B cell (primary cell): Measurements from ENCODE around the gene PDE4B. TPM values are rescaled to one million over a fixed set of nuclear protein-coding genes. Genes with fewer than 3 reads are reported as not detected.
A peak's percentile ranks its signal among the peaks of the same experiment; 100 is the strongest.

ENCODE experiments used
- ATAC-seq: fragments of 200-7000 bp; cut with Tn5 transposase; one replicate; pipeline ENCODE4 v1.10.0; 2021; ENCODE audit warnings: low read depth, mild to moderate bottlenecking, moderate number of reproducible peaks, moderate library complexity
- CTCF ChIA-PET: fragments of 350-600 bp; sonication (Branson Sonifier 250); formaldehyde crosslinking; loops from one replicate; lab custom pipeline; 2021; ENCODE audit warnings: antibody characterized with exemption, inconsistent platforms; lab: Charles Lee
- POLR2A ChIA-PET: fragments of 350-600 bp; sonication (Branson Sonifier 250); formaldehyde crosslinking; loops from one replicate; lab custom pipeline; 2021; ENCODE audit warnings: antibody characterized with exemption; lab: Charles Lee
- DNase-seq: peaks from one replicate; pipeline ENCODE4 v3.0.0; 2013
- H2AFZ ChIP-seq: 2 replicates; pipeline ENCODE4 v1.6.1; 2012; ENCODE audit warnings: mild to moderate bottlenecking, low read depth, low read length; ENCODE audit not compliant: insufficient read depth, poor library complexity, severe bottlenecking
- H3K27ac ChIP-seq, 2 donors: 1 replicate in 1 of 2; 2 replicates in 1 of 2; pipeline ENCODE4 v1.5.1; 2012 to 2013; ENCODE audit warnings: low read length in 2 of 2, mild to moderate bottlenecking in 2 of 2, moderate library complexity in 1 of 2
- H3K27me3 ChIP-seq, 4 experiments: fragments of 200-600 bp in 1 of 4; sonication (generic) in 1 of 4; replicated peaks in 1 of 4; 1 replicate in 2 of 4; 2 replicates in 2 of 4; pipeline versions ENCODE4 v1.6.1 to v1.7.0; 2013 to 2016; ENCODE audit warnings: low read length in 3 of 4, mild to moderate bottlenecking in 2 of 4, mixed read lengths in 1 of 4, moderate library complexity in 1 of 4; ENCODE audit not compliant: insufficient read depth in 4 of 4, control insufficient read depth in 3 of 4; ENCODE audit errors: control extremely low read depth in 1 of 4
- H3K36me3 ChIP-seq, 2 experiments: replicated peaks in 1 of 2; 1 replicate in 1 of 2; 2 replicates in 1 of 2; pipeline versions ENCODE4 v1.6.1 to v1.7.1; 2013; ENCODE audit warnings: low read length in 1 of 2; ENCODE audit not compliant: insufficient read depth in 2 of 2, control insufficient read depth in 1 of 2; ENCODE audit errors: control extremely low read depth in 1 of 2, extremely low read depth in 1 of 2
- H3K4me1 ChIP-seq, 2 donors: fragments of 200-600 bp in 1 of 2; sonication (generic) in 1 of 2; 1 replicate in 1 of 2; 2 replicates in 1 of 2; pipeline versions ENCODE4 v1.5.1 to v1.6.1; 2013 to 2017; ENCODE audit warnings: low read length in 2 of 2; ENCODE audit not compliant: control insufficient read depth in 2 of 2, insufficient read depth in 2 of 2
- H3K4me2 ChIP-seq: replicated peaks from 2 replicates; pipeline ENCODE3; 2012; ENCODE audit warnings: mild to moderate bottlenecking, low read depth, low read length; ENCODE audit not compliant: poor library complexity, severe bottlenecking
- H3K4me3 ChIP-seq, 5 experiments: fragments of 200-600 bp in 1 of 5; sonication (generic) in 1 of 5; 1 replicate in 3 of 5; 2 replicates in 2 of 5; pipeline versions ENCODE4 v1.5.1 to v1.7.0; 2011 to 2016; ENCODE audit warnings: low read length in 4 of 5, mild to moderate bottlenecking in 4 of 5, low read depth in 2 of 5, control low read depth in 1 of 5, moderate library complexity in 1 of 5; ENCODE audit not compliant: insufficient read depth in 1 of 5; ENCODE audit errors: control extremely low read depth in 1 of 5, extremely low read depth in 1 of 5
- H3K79me2 ChIP-seq: fragments of 200-600 bp; sonication (generic); one replicate; pipeline ENCODE4 v1.6.0; 2016; ENCODE audit warnings: low read length; ENCODE audit not compliant: control insufficient read depth, insufficient read depth
- H3K9ac ChIP-seq: fragments of 200-600 bp; sonication (generic); 2 replicates; pipeline ENCODE4 v1.6.1; 2017; ENCODE audit warnings: mild to moderate bottlenecking, low read length, moderate library complexity
- H3K9me3 ChIP-seq, 3 donors: one replicate each; pipeline versions ENCODE4 v1.6.1 to v1.7.1; 2013; ENCODE audit warnings: low read length in 2 of 3; ENCODE audit not compliant: control insufficient read depth in 2 of 3, insufficient read depth in 1 of 3; ENCODE audit errors: control extremely low read depth in 1 of 3
- H4K20me1 ChIP-seq: 2 replicates; pipeline ENCODE4 v1.6.0; 2012; ENCODE audit warnings: mild to moderate bottlenecking, low read length; ENCODE audit not compliant: insufficient read depth, control insufficient read depth, poor library complexity, severe bottlenecking
- H3K27ac Mint-ChIP-seq: one replicate; pipeline ENCODE4 v1.8.0; 2021; ENCODE audit warnings: mixed read lengths
- H3K27me3 Mint-ChIP-seq: one replicate; pipeline ENCODE4 v1.8.0; 2021; ENCODE audit warnings: mixed read lengths
- H3K4me1 Mint-ChIP-seq: one replicate; pipeline ENCODE4 v1.8.0; 2021; ENCODE audit warnings: mixed read lengths
- H3K4me3 Mint-ChIP-seq: one replicate; pipeline ENCODE4 v1.8.0; 2021; ENCODE audit warnings: mixed read lengths
- H3K9me3 Mint-ChIP-seq: one replicate; pipeline ENCODE4 v1.8.0; 2022; ENCODE audit warnings: mixed read lengths; ENCODE audit not compliant: insufficient read depth
- CTCF ChIP-seq: fragments of 200-600 bp; IDR thresholded peaks from one replicate; pipeline ENCODE4 v1.8.0; 2022; ENCODE audit warnings: antibody characterized with exemption, mild to moderate bottlenecking
- EZH2 ChIP-seq: IDR thresholded peaks from 2 replicates; pipeline ENCODE4 v1.6.1; 2012; ENCODE audit warnings: borderline replicate concordance, low read depth, mild to moderate bottlenecking, moderate library complexity, low read length; ENCODE audit not compliant: insufficient read depth, poor library complexity, severe bottlenecking
- WGBS: methylation state at CpG from one replicate; pipeline ENCODE4 v1.1.5; 2013; ENCODE audit warnings: missing lambda C conversion rate; ENCODE audit not compliant: insufficient coverage; 5-methylcytosine and 5-hydroxymethylcytosine counted together
- intact Hi-C: fragments of 100-400 bp; cut with micrococcal nuclease; formaldehyde crosslinking; loops from one replicate; pipeline ENCODE4 v1.10.0; 2022
- polyA plus RNA-seq: library from polyadenylated mRNA; depleted of rRNA; stranded (reverse); fragments of >200 nt; gene quantifications from 2 replicates; pipeline ENCODE4 v1.2.3, GENCODE V29; 2012
- total RNA-seq, 2 donors: library from RNA; stranded (reverse); fragments of 120-200 nt in 1 of 2; gene quantifications; 1 replicate in 1 of 2; 2 replicates in 1 of 2; pipeline versions ENCODE4 v1.2.3 to v1.2.4, GENCODE V29; 2013 to 2022

The PDE4B gene
- total and polyA plus RNA-seq, 2 donors (not counting 1 experiment from before 2014, with no cell fraction given): 63.7 to 242 TPM

DNA sequence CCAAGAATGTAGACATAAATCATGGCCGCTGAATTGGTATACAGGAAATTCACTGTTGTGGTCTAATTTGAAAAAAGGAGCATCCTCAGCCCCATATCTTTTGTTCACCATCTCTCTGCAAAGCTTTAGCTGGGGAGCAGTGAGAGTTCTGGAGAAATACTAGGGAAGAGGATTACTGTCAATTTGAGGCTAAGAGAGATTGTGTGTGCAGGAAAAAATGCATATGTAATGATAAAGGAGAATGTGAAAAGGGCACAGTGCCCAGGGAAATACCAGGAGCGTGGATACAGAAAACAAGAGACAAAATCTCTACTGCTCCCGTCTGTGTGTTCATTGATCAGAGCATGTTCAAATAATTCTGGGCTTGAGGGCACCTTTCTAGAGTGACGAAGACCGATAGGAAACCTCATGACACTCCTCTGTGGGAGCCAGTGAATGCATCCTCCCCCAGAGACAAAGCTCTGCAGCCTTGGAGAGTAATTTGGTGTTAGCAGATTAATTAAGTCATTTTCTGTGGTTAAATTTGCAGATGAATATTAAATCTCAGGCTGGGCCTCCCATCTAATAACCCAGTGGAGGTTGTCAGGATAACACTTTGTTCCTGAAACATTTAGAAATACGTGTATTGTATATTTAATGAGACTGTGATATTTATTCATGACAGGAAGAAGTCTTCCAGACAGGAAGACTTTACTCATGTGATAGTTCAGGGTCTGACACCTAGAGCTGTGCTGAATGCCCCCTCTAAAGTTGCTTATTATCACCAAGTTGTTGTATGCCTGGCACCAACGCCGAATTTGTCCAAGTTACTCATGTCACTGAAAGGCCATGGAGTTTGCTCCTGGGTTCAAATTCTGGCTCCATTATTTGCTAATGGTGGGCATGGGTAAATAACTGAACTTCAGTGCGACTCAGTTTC is 453.9 kb downstream of the PDE4B start:
- peaks cover 7% of the 10 kb centered on the region for H3K4me1 Mint-ChIP-seq
- intact Hi-C loops: loop anchor here (10.0 kb wide), 2 partner anchors 822 to 1572 kb away; partner anchors contain the start of genes LEPR and LEPROT
- ATAC-seq: no peak
- Histone ChIP-seq H4K20me1 (no peaks in the 10 kb centered on the region), H3K27me3 (no peaks in the 10 kb centered on the region), H3K79me2 (no peaks in the 10 kb centered on the region), H3K4me1 (no peaks in the 10 kb centered on the region), H3K9ac (peak overlapping the region; percentile 42), H2AFZ (no peak overlapping the region), H3K4me3 (no peak overlapping the region), H3K36me3 (no peaks in the 10 kb centered on the region), H3K4me2 (no peak overlapping the region), H3K27ac (no peak overlapping the region), H3K9me3 (no peaks in the 10 kb centered on the region)
- CTCF ChIA-PET: interaction anchor here (0.8 to 23.9 kb wide), 6 partner anchors 7 to 290 kb away, joined by 3 to 572 read pairs (median 80); no protein-coding TSS in a partner anchor
- TF ChIP-seq CTCF (no peak), EZH2 (no peak)
- DNase-seq: no peak
- H3K4me3 Mint-ChIP-seq: no peak overlapping the region
- no peak overlapping the region for H3K27ac Mint-ChIP-seq
- WGBS: 83% methylated on average over 3 of the region's 9 CpGs
- POLR2A ChIA-PET: interaction anchor here (0.5 kb wide), 1 partner anchor 1374 kb away, joined by 3 read pairs; no protein-coding TSS in a partner anchor
- H3K9me3 Mint-ChIP-seq: no peaks in the 10 kb centered on the region
- H3K27me3 Mint-ChIP-seq: peaks cover 11% of the 10 kb centered on the region
